Natural killer cell (primary cell): ENCODE data around the gene PHF1. TPM values are rescaled to one million over a fixed set of nuclear protein-coding genes. Genes with fewer than 3 reads are reported as not detected.

ENCODE experiments used
- ATAC-seq, 3 donors: fragments of 150-1000 bp in 2 of 3; fragments of 200-7000 bp in 1 of 3; cut with Tn5 transposase; 1 replicate in 1 of 3; 2 replicates in 2 of 3; pipeline ENCODE4 v1.10.0; 2021; ENCODE audit warnings: mild to moderate bottlenecking in 2 of 3, moderate library complexity in 2 of 3
- DNase-seq, 2 donors: peaks; one replicate each; pipeline versions ENCODE4 v3.0.0 to v3.0.0-alpha.2; 2013 to 2021; ENCODE audit warnings: mixed read lengths in 1 of 2
- H3K27ac ChIP-seq: one replicate; pipeline ENCODE4 v1.5.1; 2013; ENCODE audit warnings: mild to moderate bottlenecking, low read length
- H3K27me3 ChIP-seq: one replicate; pipeline ENCODE4 v1.6.1; 2013; ENCODE audit warnings: low read length; ENCODE audit not compliant: control insufficient read depth, insufficient read depth
- H3K36me3 ChIP-seq: one replicate; pipeline ENCODE4 v1.6.1; 2013; ENCODE audit warnings: low read length; ENCODE audit not compliant: control insufficient read depth, insufficient read depth
- H3K4me1 ChIP-seq: one replicate; pipeline ENCODE4 v1.6.1; 2013; ENCODE audit warnings: low read length; ENCODE audit not compliant: control insufficient read depth, insufficient read depth
- H3K4me3 ChIP-seq: one replicate; pipeline ENCODE4 v1.5.1; 2013; ENCODE audit warnings: low read length
- H3K9me3 ChIP-seq: one replicate; pipeline ENCODE4 v1.6.1; 2013; ENCODE audit warnings: low read length; ENCODE audit not compliant: control insufficient read depth, insufficient read depth
- H3K27ac Mint-ChIP-seq, 2 donors: one replicate each; pipeline ENCODE4 v1.8.0; 2022; ENCODE audit warnings: mild to moderate bottlenecking in 2 of 2, mixed read lengths in 2 of 2, moderate library complexity in 1 of 2
- H3K27me3 Mint-ChIP-seq, 2 donors: one replicate each; pipeline ENCODE4 v1.8.0; 2022; ENCODE audit warnings: low read depth in 2 of 2, mixed read lengths in 2 of 2
- H3K36me3 Mint-ChIP-seq: one replicate; pipeline ENCODE4 v1.8.0; 2022; ENCODE audit warnings: mixed read lengths
- H3K4me1 Mint-ChIP-seq, 2 donors: one replicate each; pipeline ENCODE4 v1.8.0; 2022; ENCODE audit warnings: mixed read lengths in 2 of 2
- H3K4me3 Mint-ChIP-seq: one replicate; pipeline ENCODE4 v1.8.0; 2022; ENCODE audit warnings: mild to moderate bottlenecking, moderate library complexity, mixed read lengths
- H3K9me3 Mint-ChIP-seq, 2 donors: one replicate each; pipeline ENCODE4 v1.8.0; 2022; ENCODE audit warnings: mixed read lengths in 2 of 2
- CTCF ChIP-seq: fragments of 200-600 bp; IDR thresholded peaks from one replicate; pipeline ENCODE4 v1.8.0; 2022; ENCODE audit warnings: antibody characterized with exemption
- WGBS: methylation state at CpG from one replicate; pipeline ENCODE4 v1.1.7; 2013; ENCODE audit warnings: missing lambda C conversion rate; ENCODE audit not compliant: insufficient coverage; 5-methylcytosine and 5-hydroxymethylcytosine counted together
- intact Hi-C: fragments of 100-400 bp; cut with micrococcal nuclease; formaldehyde crosslinking; loops from one replicate; pipeline ENCODE4 v1.14.2; 2022
- total RNA-seq, 4 donors: library from RNA; stranded (reverse); fragments of 120-200 nt in 1 of 4; gene quantifications; one replicate each; pipeline versions ENCODE4 v1.2.3 to v1.2.4, GENCODE V29; 2013 to 2022

PHF1 gene
- total RNA-seq, 3 donors from 2014 or later (not counting 1 experiment from before 2014, with no cell fraction given) = 262 to 392 (median 322) TPM

DNA sequence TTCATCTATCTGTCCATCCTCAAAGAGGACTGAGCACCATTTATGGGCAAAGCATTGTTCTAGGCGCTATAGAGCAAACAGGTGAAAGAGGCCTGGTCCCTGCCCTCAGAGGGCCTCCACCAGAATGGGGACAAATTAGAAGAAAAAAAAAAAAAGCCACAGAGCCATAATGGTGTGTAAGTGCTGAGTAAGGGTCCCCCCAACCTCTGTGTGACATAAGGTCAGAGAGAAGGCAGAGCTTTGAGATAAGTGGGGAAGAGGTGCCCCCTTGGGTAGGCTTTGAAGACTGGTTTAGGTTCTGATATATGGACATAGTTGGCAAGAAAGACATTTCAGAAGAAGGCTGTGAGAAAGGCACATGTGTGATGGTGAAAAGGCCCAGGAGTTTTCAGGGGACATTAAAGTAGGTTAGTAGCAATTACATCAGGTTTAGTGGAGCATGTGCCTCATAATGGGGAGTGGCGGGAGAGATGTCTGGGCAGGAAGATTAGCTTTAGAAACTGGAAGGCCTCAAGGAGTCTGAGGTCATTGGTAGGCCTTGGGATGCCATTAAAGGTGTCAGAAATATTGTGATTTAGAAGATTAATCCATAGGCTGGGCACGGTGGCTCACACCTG lies 28.3 kb downstream of the PHF1 start:
- ATAC-seq = no peak
- H3K27me3 ChIP-seq = no peaks in the 10 kb centered on the region
- Mint-ChIP-seq H3K27me3 (no peaks in the 10 kb centered on the region), H3K4me1 (peaks cover 0 to 2% of the 10 kb centered on the region in 2 donors), H3K27ac (peak overlapping the region in 1 of 2 donors; percentile 8), H3K4me3 (no peak overlapping the region), H3K36me3 (peaks cover 7% of the 10 kb centered on the region), H3K9me3 (no peaks in the 10 kb centered on the region)
- no peak for DNase-seq
- H3K4me3 ChIP-seq = no peak overlapping the region
- no peaks in the 10 kb centered on the region for H3K4me1 ChIP-seq
- H3K27ac ChIP-seq = no peak overlapping the region
- peaks cover 45% of the 10 kb centered on the region for H3K36me3 ChIP-seq
- no peak for TF ChIP-seq CTCF
- WGBS = 91% methylated on average over 3 of the region's 3 CpGs
- intact Hi-C loops = no loop called here
- H3K9me3 ChIP-seq = no peaks in the 10 kb centered on the region

- Mint-ChIP-seq H3K27ac (peak overlapping the region in 1 of 2 donors; percentile 64), H3K9me3 (no peaks in the 10 kb centered on the region)
- 87% methylated on average over 9 of the region's 9 CpGs for WGBS
These were observed 29.3 kb downstream of the PHF1 start for GRCh38 chr6:33439956-33440648.

GRCh38 chr6:33440649-33441309 lies 30.0 kb downstream of the PHF1 start:
- H3K4me3 ChIP-seq = no peak overlapping the region
- H3K27ac ChIP-seq = no peak overlapping the region
- WGBS = 96% methylated on average over 19 of the region's 19 CpGs
- Mint-ChIP-seq H3K27me3 (no peaks in the 10 kb centered on the region), H3K36me3 (peaks cover 7% of the 10 kb centered on the region), H3K4me1 (peaks cover 0 to 5% of the 10 kb centered on the region in 2 donors), H3K27ac (peak overlapping the region in 1 of 2 donors; percentile 64), H3K9me3 (no peaks in the 10 kb centered on the region), H3K4me3 (no peak overlapping the region)
- no peaks in the 10 kb centered on the region for H3K27me3 ChIP-seq
- intact Hi-C loops = no loop called here
- no peaks in the 10 kb centered on the region for H3K9me3 ChIP-seq
- DNase-seq = no peak
- ATAC-seq = no peak
- peaks cover 38% of the 10 kb centered on the region for H3K36me3 ChIP-seq
- TF ChIP-seq CTCF = no peak
- no peaks in the 10 kb centered on the region for H3K4me1 ChIP-seq

More at GRCh38 chr6:33439956-33440648, 29.3 kb downstream of the PHF1 start:
- Histone ChIP-seq H3K4me3 (no peak overlapping the region), H3K36me3 (peaks cover 43% of the 10 kb centered on the region), H3K27me3 (no peaks in the 10 kb centered on the region), H3K9me3 (no peaks in the 10 kb centered on the region), H3K27ac (no peak overlapping the region), H3K4me1 (no peaks in the 10 kb centered on the region)
- DNase-seq (no peak), ATAC-seq (no peak)
- no peaks in the 10 kb centered on the region for H3K27me3 Mint-ChIP-seq
- no peak overlapping the region for H3K4me3 Mint-ChIP-seq
- intact Hi-C loops = no loop called here
- peaks cover 0 to 5% of the 10 kb centered on the region in 2 donors for H3K4me1 Mint-ChIP-seq
- no peak for TF ChIP-seq CTCF
- H3K36me3 Mint-ChIP-seq = peaks cover 7% of the 10 kb centered on the region
